SK-N-SH (cell line): ENCODE results near the gene TXNDC9. TPM values are rescaled to one million over a fixed set of nuclear protein-coding genes. Genes with fewer than 3 reads are reported as not detected.

Source experiments
- CTCF ChIA-PET: fragments of 300-600, 350-600 bp; formaldehyde crosslinking; extraction: SDS; loops from one replicate; lab custom pipeline; 2021; lab: Yijun Ruan, JAX
- POLR2A ChIA-PET: fragments of 350-600 bp; sonication (Branson Sonifier 250); formaldehyde crosslinking; extraction: SDS; loops from one replicate; lab custom pipeline; 2020; ENCODE audit warnings: antibody characterized with exemption, inconsistent platforms; lab: Yijun Ruan, JAX
- DNase-seq: peaks from one replicate; pipeline ENCODE4 v3.0.0; 2012
- H2AFZ ChIP-seq: fragments of 200-600 bp; sonication (generic); 2 replicates; pipeline ENCODE4 v1.8.1; 2016; ENCODE audit warnings: antibody characterized with exemption, mild to moderate bottlenecking, low read depth
- H3F3A ChIP-seq: fragments of 200-600 bp; sonication (generic); replicated peaks from 2 replicates; pipeline ENCODE3; 2016; ENCODE audit warnings: antibody characterized with exemption, mild to moderate bottlenecking; ENCODE audit not compliant: insufficient read depth
- H3K27ac ChIP-seq, 2 experiments: fragments of 200-500 bp in 1 of 2; fragments of 200-600 bp in 1 of 2; sonication (Bioruptor generic) in 1 of 2; sonication (generic), shearing (Covaris generic) in 1 of 2; 2 replicates each; pipeline versions ENCODE4 v1.5.1 to v1.6.1; 2014 to 2016; ENCODE audit warnings: low read depth in 2 of 2, inconsistent platforms in 1 of 2, low read length in 1 of 2, mild to moderate bottlenecking in 1 of 2, mixed read lengths in 1 of 2
- H3K27me3 ChIP-seq: fragments of 200-600 bp; sonication (generic), shearing (Covaris generic); 2 replicates; pipeline ENCODE4 v1.6.1; 2016; ENCODE audit warnings: mixed run types; ENCODE audit not compliant: insufficient read depth
- H3K36me3 ChIP-seq, 2 experiments: fragments of 200-500 bp in 1 of 2; fragments of 200-600 bp in 1 of 2; sonication (Bioruptor generic) in 1 of 2; sonication (generic) in 1 of 2; replicated peaks in 1 of 2; 2 replicates each; pipeline versions ENCODE3 to v1.5.1; 2014 to 2016; ENCODE audit warnings: low read length in 1 of 2, mild to moderate bottlenecking in 1 of 2; ENCODE audit not compliant: insufficient read depth in 2 of 2, control insufficient read depth in 1 of 2
- H3K4me1 ChIP-seq, 2 experiments: fragments of 200-500 bp in 1 of 2; fragments of 200-600 bp in 1 of 2; sonication (Bioruptor generic) in 1 of 2; sonication (generic), shearing (Covaris generic) in 1 of 2; 2 replicates each; pipeline versions ENCODE4 v1.5.1 to v1.6.1; 2014 to 2016; ENCODE audit warnings: low read depth in 1 of 2, low read length in 1 of 2, mixed run types in 1 of 2; ENCODE audit not compliant: insufficient read depth in 2 of 2, control insufficient read depth in 1 of 2
- H3K4me2 ChIP-seq: fragments of 200-600 bp; sonication (generic), shearing (Covaris generic); 2 replicates; pipeline ENCODE4 v1.6.1; 2017; ENCODE audit warnings: mixed run types
- H3K4me3 ChIP-seq, 2 experiments: fragments of 200-500 bp in 1 of 2; fragments of 200-600 bp in 1 of 2; sonication (Bioruptor generic) in 1 of 2; sonication (generic), shearing (Covaris generic) in 1 of 2; 2 replicates each; pipeline versions ENCODE4 v1.5.1 to v1.8.1; 2014 to 2016; ENCODE audit warnings: low read depth in 2 of 2, inconsistent platforms in 1 of 2, low read length in 1 of 2, mild to moderate bottlenecking in 1 of 2, mixed read lengths in 1 of 2, moderate library complexity in 1 of 2
- H3K79me2 ChIP-seq: fragments of 200-600 bp; sonication (generic); 2 replicates; pipeline ENCODE4 v1.8.1; 2017; ENCODE audit warnings: mild to moderate bottlenecking; ENCODE audit not compliant: insufficient read depth
- H3K9ac ChIP-seq: fragments of 200-600 bp; sonication (generic); 2 replicates; pipeline ENCODE4 v1.6.1; 2017; ENCODE audit warnings: mixed run types
- H3K9me2 ChIP-seq: fragments of 200-600 bp; sonication (generic); 2 replicates; pipeline ENCODE4 v1.6.1; 2017; ENCODE audit warnings: mixed run types
- H3K9me3 ChIP-seq: fragments of 200-600 bp; sonication (generic); 2 replicates; pipeline ENCODE4 v1.6.1; 2017; ENCODE audit warnings: mixed run types, mild to moderate bottlenecking, moderate library complexity
- H4K20me1 ChIP-seq: fragments of 200-600 bp; sonication (generic); 2 replicates; pipeline ENCODE4 v1.6.1; 2017; ENCODE audit warnings: mild to moderate bottlenecking, mixed run types; ENCODE audit not compliant: insufficient read depth
- CHD2 ChIP-seq: fragments of 150-350 bp; IDR thresholded peaks from 2 replicates; pipeline ENCODE4 v1.6.1; 2018; ENCODE audit warnings: low read length; ENCODE audit not compliant: partially characterized antibody
- CTCF ChIP-seq: fragments of 200-600 bp; sonication (generic); IDR thresholded peaks from 2 replicates; pipeline ENCODE4 v1.6.1; 2017; ENCODE audit warnings: antibody characterized with exemption, mild to moderate bottlenecking, moderate library complexity
- ELF1 ChIP-seq: IDR thresholded peaks from 2 replicates; pipeline ENCODE4 v1.4.0; 2012
- MAX ChIP-seq: IDR thresholded peaks from 2 replicates; pipeline ENCODE4 v1.4.0; 2012; ENCODE audit warnings: low read depth
- MEF2A ChIP-seq: IDR thresholded peaks from 2 replicates; pipeline ENCODE4 v1.4.0; 2012; ENCODE audit warnings: low read depth, borderline replicate concordance
- MXI1 ChIP-seq: IDR thresholded peaks from 2 replicates; pipeline ENCODE4 v1.6.1; 2012; ENCODE audit warnings: mild to moderate bottlenecking, low read depth, low read length, improper control_type of control experiment
- NFIC ChIP-seq: IDR thresholded peaks from 2 replicates; pipeline ENCODE4 v1.4.0; 2012; ENCODE audit warnings: borderline replicate concordance
- NRF1 ChIP-seq: IDR thresholded peaks from 2 replicates; pipeline ENCODE4 v1.6.1; 2012; ENCODE audit warnings: low read depth, mild to moderate bottlenecking, low read length
- PBX3 ChIP-seq: IDR thresholded peaks from 2 replicates; pipeline ENCODE4; 2012
- RCOR1 ChIP-seq: fragments of 150-350 bp; IDR thresholded peaks from 2 replicates; pipeline ENCODE4 v1.6.1; 2017; ENCODE audit warnings: antibody characterized with exemption, low read length
- REST ChIP-seq: IDR thresholded peaks from 2 replicates; pipeline ENCODE4 v1.6.1; 2012; ENCODE audit warnings: mild to moderate bottlenecking, low read depth, low read length, moderate library complexity
- RFX5 ChIP-seq: IDR thresholded peaks from 2 replicates; pipeline ENCODE4 v1.6.1; 2012; ENCODE audit warnings: mild to moderate bottlenecking, improper control_type of control experiment, low read length
- SIN3A ChIP-seq: IDR thresholded peaks from 2 replicates; pipeline ENCODE4 v1.6.1; 2012; ENCODE audit warnings: low read depth, mild to moderate bottlenecking, low read length, moderate library complexity, borderline replicate concordance
- TCF12 ChIP-seq: IDR thresholded peaks from 2 replicates; pipeline ENCODE4 v1.4.0; 2012
- WGBS: methylation state at CpG from one replicate; pipeline ENCODE4 v1.1.6; 2017; ENCODE audit warnings: low lambda C conversion rate; 5-methylcytosine and 5-hydroxymethylcytosine counted together
- polyA plus RNA-seq, 3 experiments: library from polyadenylated mRNA; depleted of rRNA; stranded (reverse); fragments of >200 nt; gene quantifications; 2 replicates each; pipeline ENCODE4 v1.2.3, GENCODE V29; 2012

The TXNDC9 gene
- polyA plus RNA-seq, 1 of the 3 experiments (the other 2 are of a cell fraction) = 19.1 TPM

- DNase-seq = peak; percentile 18
- Histone ChIP-seq H2AFZ (peak overlapping the region; percentile 99), H3K36me3 (no peaks in the 10 kb centered on the region), H3K4me1 (peaks cover 0 to 6% of the 10 kb centered on the region in 2 experiments; a peak in 2 of 4 replicates), H3K4me3 (peak overlapping the region; percentile 81 to 96), H3F3A (peaks cover 10% of the 10 kb centered on the region), H3K27ac (peak overlapping the region; percentile 74 to 82), H3K9me3 (no peaks in the 10 kb centered on the region), H3K79me2 (peaks cover 88% of the 10 kb centered on the region), H3K4me2 (peak overlapping the region; percentile 98), H3K9ac (peak overlapping the region; percentile 75), H4K20me1 (peaks cover 30% of the 10 kb centered on the region), H3K9me2 (no peaks in the 10 kb centered on the region), H3K27me3 (no peaks in the 10 kb centered on the region)
- no peak for TF ChIP-seq MEF2A
- no peak for TF ChIP-seq TCF12
- TF ChIP-seq PBX3 = 0 out of 2 replicates have a peak, but pooled peaks have one; percentile 32
- TF ChIP-seq MXI1 = peak; percentile 33; the same call in 1 of the 2 replicates
- TF ChIP-seq NFIC = no peak
- TF ChIP-seq MAX = no peak
- ChIA-PET CTCF (interaction anchor here (0.7 to 4.1 kb wide), 11 partner anchors 10 to 152 kb away, joined by 3 to 24 read pairs (median 8); partner anchors contain the start of gene REV1), POLR2A (interaction anchor here (1.4 to 2.2 kb wide), 3 partner anchors 61 to 183 kb away, joined by 7 to 8 read pairs (median 7); partner anchors contain the start of genes LIPT1, REV1 and TSGA10)
- WGBS = 2% methylated on average over 17 of the region's 17 CpGs
These were observed 2.0 kb upstream of the TXNDC9 start for GRCh38 chr2:99338029-99338585.

- peaks cover 0 to 6% of the 10 kb centered on the region in 2 experiments; a peak in 2 of 4 replicates for H3K4me1 ChIP-seq
- POLR2A ChIA-PET = interaction anchor here (1.2 to 2.2 kb wide), 5 partner anchors 62 to 196 kb away, joined by 3 to 8 read pairs (median 7); partner anchors contain the start of genes C2orf15, LIPT1, REV1 and TSGA10
- H3K9me3 ChIP-seq = no peaks in the 10 kb centered on the region
- peak within 1 kb of the TSS; percentile 98 for H3K4me2 ChIP-seq
- CTCF ChIA-PET = interaction anchor here (0.6 to 4.1 kb wide), 33 partner anchors 10 to 1047 kb away, joined by 3 to 25 read pairs (median 4); partner anchors contain the start of genes LIPT1, MITD1, MRPL30 and REV1
- peak within 1 kb of the TSS; percentile 82 to 91 for H3K27ac ChIP-seq
- H3K27me3 ChIP-seq = no peaks in the 10 kb centered on the region
- peaks cover 88% of the 10 kb centered on the region for H3K79me2 ChIP-seq
- H3K9ac ChIP-seq = peak within 1 kb of the TSS; percentile 77
- peak within 1 kb of the TSS; percentile 81 to 96 for H3K4me3 ChIP-seq
- peaks cover 15% of the 10 kb centered on the region for H3F3A ChIP-seq
- DNase-seq = peak; percentile 94
- peaks cover 3 to 7% of the 10 kb centered on the region in 2 experiments for H3K36me3 ChIP-seq
- H3K9me2 ChIP-seq = no peaks in the 10 kb centered on the region
- under 1% methylated on average over 34 of the region's 87 CpGs for WGBS
- H4K20me1 ChIP-seq = peaks cover 27% of the 10 kb centered on the region
- peak within 1 kb of the TSS; percentile 99 for H2AFZ ChIP-seq
- peak; percentile 93 for TF ChIP-seq CHD2
- TF ChIP-seq NRF1 = peak; percentile 95
- peak; percentile 12; the same call in 1 of the 2 replicates for TF ChIP-seq REST
- TF ChIP-seq RCOR1 = no peak
- peak; percentile 37; the same call in 1 of the 2 replicates for TF ChIP-seq ELF1
- peak; percentile 76 for TF ChIP-seq CTCF
- peak; percentile 93 for TF ChIP-seq SIN3A
- TF ChIP-seq MAX = peak; percentile 92
- TF ChIP-seq RFX5 = no peak
These were observed 1.2 kb upstream of the TXNDC9 start, which contains the start of gene EIF5B for GRCh38 chr2:99337113-99338028. TSS of gene EIF5B (plus strand) at chr2:99337389. CDS start at chr2:99337555, 166 bp downstream.
